A204.1 (cell line): Measurements from ENCODE around the gene HAP1.

Experiments used
- FAIRE-seq: peaks from 2 replicates; lab custom pipeline; 2012; peaks lifted over from hg19 to GRCh38; lab: Jason Lieb, UNC

The HAP1 gene

GRCh38 chr17:41762841-41763240, 28.4 kb upstream of the HAP1 start:
- FAIRE-seq: no peak

- FAIRE-seq: no peak
Measured at GRCh38 chr17:41762391-41762790, 27.9 kb upstream of the HAP1 start.

DNA sequence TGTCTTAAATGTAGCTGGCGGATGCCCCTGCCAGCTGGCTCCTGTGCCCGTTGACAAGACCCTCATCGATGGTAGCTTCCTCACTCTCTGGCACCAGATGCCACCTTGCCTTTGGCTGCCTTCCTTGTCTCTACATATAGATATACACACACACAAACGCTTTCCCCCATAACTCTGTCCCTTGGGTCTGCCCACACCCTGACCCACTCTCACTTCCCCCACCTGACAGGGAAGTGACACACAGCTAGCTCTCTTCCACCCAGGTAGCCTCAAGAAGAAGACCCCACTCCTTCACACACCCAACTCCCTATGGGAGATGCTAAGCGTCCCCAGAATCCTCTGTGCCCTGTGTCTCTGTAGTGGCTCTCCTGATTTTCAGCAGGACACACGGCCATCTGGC, 26.4 kb upstream of the HAP1 start:
- FAIRE-seq: no peak

- no peak for FAIRE-seq
Measured at GRCh38 chr17:41758601-41759000, 24.2 kb upstream of the HAP1 start.

- FAIRE-seq: no peak
Measured at GRCh38 chr17:41754066-41754465, 19.6 kb upstream of the HAP1 start.

GRCh38 chr17:41751288-41751687, 16.8 kb upstream of the HAP1 start:
- FAIRE-seq: no peak

- no peak for FAIRE-seq
Measured at GRCh38 chr17:41750862-41751261, 16.4 kb upstream of the HAP1 start.

- no peak for FAIRE-seq
Measured at GRCh38 chr17:41748275-41748674, 13.8 kb upstream of the HAP1 start.

GRCh38 chr17:41741709-41742108, 7.3 kb upstream of the HAP1 start:
- no peak for FAIRE-seq

- no peak for FAIRE-seq
Measured at GRCh38 chr17:41740506-41740905, 6.1 kb upstream of the HAP1 start.

DNA sequence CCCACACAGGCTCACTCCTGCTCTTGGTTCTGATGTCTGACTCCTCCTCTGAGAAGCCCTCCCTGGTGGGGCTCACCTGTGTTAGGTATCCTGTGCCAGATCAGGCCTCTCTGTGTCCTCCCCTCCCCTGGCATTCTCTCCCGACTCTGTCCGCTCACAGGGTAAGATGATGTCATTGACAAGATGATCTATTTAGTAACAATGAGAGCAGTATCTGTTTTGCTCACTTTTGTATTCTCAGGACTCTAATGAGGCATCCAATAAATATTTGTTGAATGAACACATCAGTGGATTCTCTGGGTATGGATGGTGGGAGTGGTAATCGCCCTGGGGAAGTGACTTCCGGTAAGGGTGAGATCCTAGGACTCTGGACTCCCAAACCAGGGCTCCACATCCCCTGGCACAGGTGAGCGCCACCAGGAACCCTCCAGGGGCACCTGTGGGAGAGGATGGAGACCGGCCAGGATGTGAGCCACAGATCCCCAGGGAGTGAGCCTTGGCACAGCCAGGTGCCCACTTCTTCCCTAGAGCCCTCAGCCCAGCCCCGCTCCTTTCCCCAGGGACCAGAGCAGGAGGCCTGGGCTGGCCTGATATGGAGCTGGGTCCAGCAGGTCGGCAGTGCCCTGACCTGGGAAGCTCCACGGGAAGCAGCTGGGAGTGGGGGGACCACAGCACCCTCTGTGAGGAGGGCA, 5.4 kb upstream of the HAP1 start:
- FAIRE-seq: no peak

DNA sequence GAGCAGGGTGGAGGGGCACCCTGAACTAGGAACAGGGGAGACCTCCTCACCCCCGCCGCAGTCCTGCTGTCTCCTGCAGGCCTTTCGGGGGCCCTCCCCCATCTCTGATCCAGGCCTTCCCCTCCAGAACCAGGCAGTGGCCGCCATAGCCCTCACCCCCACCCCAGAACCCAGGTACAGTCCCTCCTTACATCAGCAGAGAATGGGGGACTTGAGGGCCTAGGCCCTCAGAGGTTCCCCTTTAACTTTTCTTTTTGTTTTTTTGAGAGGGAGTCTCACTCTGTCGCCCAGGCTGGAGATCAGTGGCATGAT, 4.3 kb upstream of the HAP1 start:
- no peak for FAIRE-seq

GRCh38 chr17:41738077-41738800, 3.8 kb upstream of the HAP1 start:
- FAIRE-seq: peak; percentile 43

GRCh38 chr17:41737680-41738023, 3.2 kb upstream of the HAP1 start:
- FAIRE-seq: no peak

- no peak for FAIRE-seq
Measured at GRCh38 chr17:41736983-41737679, 2.7 kb upstream of the HAP1 start.

- no peak for FAIRE-seq
Measured at GRCh38 chr17:41735744-41736143, 1.3 kb upstream of the HAP1 start.

GRCh38 chr17:41734949-41735313, 488 bp upstream of the HAP1 start:
- FAIRE-seq: no peak

- no peak for FAIRE-seq
Measured at GRCh38 chr17:41733348-41734138, 900 bp downstream of the HAP1 start.

GRCh38 chr17:41731836-41732235, 2.6 kb downstream of the HAP1 start:
- FAIRE-seq: no peak

- FAIRE-seq: no peak
Measured at GRCh38 chr17:41730479-41730878, 4.0 kb downstream of the HAP1 start.

DNA sequence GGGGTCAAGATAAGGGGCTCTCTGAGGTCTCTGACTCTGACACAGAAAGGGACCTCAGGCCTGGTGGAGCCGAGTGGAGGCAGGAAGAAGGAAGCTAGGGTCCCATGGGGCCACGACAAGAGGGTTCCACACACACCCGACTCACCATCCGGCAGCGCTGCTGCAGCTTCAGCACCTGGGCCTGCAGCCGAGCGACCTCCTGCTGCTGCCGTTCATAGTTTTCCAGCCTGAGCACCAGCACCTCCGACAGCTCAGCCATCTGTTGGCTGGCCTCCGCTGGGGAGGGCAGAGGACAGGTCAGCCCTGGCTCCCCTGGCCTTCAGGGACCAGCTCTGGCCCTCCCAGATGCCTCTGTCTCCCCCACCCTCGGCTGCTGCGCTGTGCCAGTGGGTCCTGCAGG, 6.4 kb downstream of the HAP1 start:
- no peak for FAIRE-seq

- FAIRE-seq: no peak
Measured at GRCh38 chr17:41725134-41725533, 9.3 kb downstream of the HAP1 start.

DNA sequence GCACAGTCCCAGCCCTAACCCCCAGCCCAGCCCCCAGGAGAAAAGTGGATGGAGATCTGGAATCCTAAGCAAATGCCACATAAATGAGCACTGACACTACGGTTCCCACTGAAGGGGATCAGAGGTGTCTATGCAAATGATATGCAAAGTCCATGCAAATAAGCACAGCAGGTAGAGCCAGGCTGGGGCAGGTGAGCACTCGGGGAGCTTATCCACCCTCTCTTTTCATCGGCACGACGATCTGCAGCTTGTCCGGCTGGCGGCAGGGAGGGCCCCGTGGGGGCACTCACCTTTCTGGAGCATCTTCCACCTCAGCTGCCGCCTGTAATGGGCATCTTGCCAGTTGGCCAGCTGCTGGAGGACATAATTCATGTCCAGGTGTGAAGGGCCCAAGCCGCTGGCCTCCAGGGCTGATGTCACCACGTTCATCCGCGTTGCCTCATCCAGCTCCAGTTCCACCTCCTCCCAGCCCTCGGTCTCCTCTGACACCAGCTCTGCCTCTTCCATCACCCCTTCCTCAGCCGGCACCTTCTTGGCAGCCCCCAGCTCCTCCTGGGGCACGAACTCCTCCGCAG, 9.9 kb downstream of the HAP1 start:
- no peak for FAIRE-seq
